ENCODE results near the gene LRRC34.

The LRRC34 gene

GRCh38 chr3:169822091-169822490, 9.4 kb upstream of the LRRC34 start:
- no peak for DNase-seq (ENCODE audit: low read depth)
- H3K4me3 ChIP-seq (ENCODE audit: control insufficient read depth, low read depth, low read length) = no peak overlapping the region
- TF ChIP-seq CTCF (IDR thresholded peaks at IDR 0.05; ENCODE audit: control insufficient read depth, insufficient read depth, low read depth, low read length, missing control alignments) = no peak

- no peak for TF ChIP-seq CTCF (IDR thresholded peaks at IDR 0.05; ENCODE audit: control insufficient read depth, insufficient read depth, low read depth, low read length, missing control alignments)
- DNase-seq (ENCODE audit: low read depth) = no peak
- no peak overlapping the region for H3K4me3 ChIP-seq (ENCODE audit: control insufficient read depth, low read depth, low read length)
Observed at GRCh38 chr3:169818316-169818715, 5.6 kb upstream of the LRRC34 start.

GRCh38 chr3:169815590-169816150, 3.0 kb upstream of the LRRC34 start:
- no peak overlapping the region for H3K4me3 ChIP-seq (ENCODE audit: control insufficient read depth, low read depth, low read length)
- DNase-seq (ENCODE audit: low read depth) = no peak
- no peak for TF ChIP-seq CTCF (IDR thresholded peaks at IDR 0.05; ENCODE audit: control insufficient read depth, insufficient read depth, low read depth, low read length, missing control alignments)

GRCh38 chr3:169813757-169814517, 1.2 kb upstream of the LRRC34 start:
- DNase-seq (ENCODE audit: low read depth) = no peak
- peak overlapping the region; percentile 7 for H3K4me3 ChIP-seq (ENCODE audit: control insufficient read depth, low read depth, low read length)
- peak; percentile 18 for TF ChIP-seq CTCF (IDR thresholded peaks at IDR 0.05; ENCODE audit: control insufficient read depth, insufficient read depth, low read depth, low read length, missing control alignments)

GRCh38 chr3:169813278-169813677, 574 bp upstream of the LRRC34 start:
- peak overlapping the region; percentile 7; the same call in 1 of the 2 replicates for H3K4me3 ChIP-seq (ENCODE audit: control insufficient read depth, low read depth, low read length)
- DNase-seq (ENCODE audit: low read depth) = no peak
- TF ChIP-seq CTCF (IDR thresholded peaks at IDR 0.05; ENCODE audit: control insufficient read depth, insufficient read depth, low read depth, low read length, missing control alignments) = no peak

GRCh38 chr3:169811631-169812331, 923 bp downstream of the LRRC34 start:
- H3K4me3 ChIP-seq (ENCODE audit: control insufficient read depth, low read depth, low read length) = peak overlapping the region; percentile 48
- no peak for TF ChIP-seq CTCF (IDR thresholded peaks at IDR 0.05; ENCODE audit: control insufficient read depth, insufficient read depth, low read depth, low read length, missing control alignments)
- DNase-seq (ENCODE audit: low read depth) = peak; percentile 32
